Left ventricle myocardium superior (tissue), 1 donor: ENCODE measurements around the gene BLOC1S1. TPM values are rescaled to one million over a fixed set of nuclear protein-coding genes. Genes with fewer than 3 reads are reported as not detected.
A peak's percentile ranks its signal among the peaks of the same experiment; 100 is the strongest.

Experiments
- ATAC-seq: fragments of 200-7000 bp; cut with Tn5 transposase; one replicate; pipeline ENCODE4 v1.9.1; 2020; ENCODE audit warnings: mild to moderate bottlenecking, moderate library complexity
- DNase-seq: peaks from one replicate; pipeline ENCODE4 v3.0.0-alpha.2; 2020
- intact Hi-C: fragments of 100-400 bp; cut with micrococcal nuclease; formaldehyde crosslinking; loops from one replicate; pipeline ENCODE4 v1.11.0; 2022
- total RNA-seq: library from RNA; stranded (reverse); fragmentation: NEBNext Ultra II Directional; extraction: Animal tissue kit (Norgen Biotek cat#: 25700); gene quantifications from one replicate; pipeline ENCODE4 v1.2.1, GENCODE V29; 2021
- donor health status: DM: no; HTN: yes; CAD: no; lungs with severe emphysema.

BLOC1S1 gene
- total RNA-seq, 1 donor from 2014 or later, result 124 TPM

DNA sequence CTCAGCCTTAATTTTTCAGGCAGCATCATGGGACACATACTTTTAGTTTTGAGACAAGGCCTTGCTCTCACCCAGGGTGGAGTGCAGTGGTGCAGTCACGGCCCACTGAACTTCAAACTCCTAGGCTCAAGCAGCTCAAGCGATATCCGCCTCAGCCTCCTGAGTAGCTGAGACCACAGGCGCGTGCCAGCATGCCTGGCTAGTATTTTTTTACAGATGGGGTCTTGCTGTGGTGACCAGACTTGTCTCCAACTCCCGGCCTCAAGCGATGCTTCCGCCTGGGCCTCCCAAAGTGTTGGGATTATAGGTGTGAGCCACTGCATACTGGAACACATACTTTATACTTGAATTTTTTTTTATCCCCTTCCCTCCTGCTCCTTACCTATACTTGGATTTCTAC lies 7.1 kb downstream of the BLOC1S1 start:
- ATAC-seq (no peak), DNase-seq (no peak)
- intact Hi-C loops, result no loop called here

DNA sequence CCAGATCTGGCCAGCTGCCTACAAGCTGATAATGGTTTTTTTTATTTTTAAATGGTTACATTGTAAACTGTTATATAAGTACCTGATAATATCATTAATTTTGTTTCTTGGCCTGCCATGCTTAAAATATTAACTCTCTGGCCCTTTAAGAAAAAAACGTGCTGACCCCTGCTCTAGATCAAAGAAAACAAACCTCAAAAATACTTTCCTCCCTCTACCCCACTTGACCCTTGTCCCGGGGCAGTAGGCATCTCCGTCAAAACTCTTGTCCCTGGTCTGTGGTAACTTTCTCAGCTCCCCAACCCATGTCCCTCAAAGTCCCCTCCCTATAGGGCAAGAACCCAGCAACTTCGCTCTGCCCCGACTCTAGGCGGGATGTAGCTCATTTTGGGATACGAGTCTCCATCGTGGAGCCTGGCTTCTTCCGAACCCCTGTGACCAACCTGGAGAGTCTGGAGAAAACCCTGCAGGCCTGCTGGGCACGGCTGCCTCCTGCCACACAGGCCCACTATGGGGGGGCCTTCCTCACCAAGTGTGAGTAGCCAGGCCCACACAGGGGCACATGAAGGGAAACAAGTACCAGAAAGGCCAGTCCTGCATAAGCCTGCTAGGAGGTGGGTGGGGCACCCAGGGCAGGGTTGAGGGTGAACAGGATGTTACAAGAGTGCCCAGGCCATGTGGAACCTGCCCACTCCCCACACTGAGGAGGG lies 7.8 kb downstream of the BLOC1S1 start:
- ATAC-seq (no peak), DNase-seq (no peak)
- intact Hi-C loops, result no loop called here

DNA sequence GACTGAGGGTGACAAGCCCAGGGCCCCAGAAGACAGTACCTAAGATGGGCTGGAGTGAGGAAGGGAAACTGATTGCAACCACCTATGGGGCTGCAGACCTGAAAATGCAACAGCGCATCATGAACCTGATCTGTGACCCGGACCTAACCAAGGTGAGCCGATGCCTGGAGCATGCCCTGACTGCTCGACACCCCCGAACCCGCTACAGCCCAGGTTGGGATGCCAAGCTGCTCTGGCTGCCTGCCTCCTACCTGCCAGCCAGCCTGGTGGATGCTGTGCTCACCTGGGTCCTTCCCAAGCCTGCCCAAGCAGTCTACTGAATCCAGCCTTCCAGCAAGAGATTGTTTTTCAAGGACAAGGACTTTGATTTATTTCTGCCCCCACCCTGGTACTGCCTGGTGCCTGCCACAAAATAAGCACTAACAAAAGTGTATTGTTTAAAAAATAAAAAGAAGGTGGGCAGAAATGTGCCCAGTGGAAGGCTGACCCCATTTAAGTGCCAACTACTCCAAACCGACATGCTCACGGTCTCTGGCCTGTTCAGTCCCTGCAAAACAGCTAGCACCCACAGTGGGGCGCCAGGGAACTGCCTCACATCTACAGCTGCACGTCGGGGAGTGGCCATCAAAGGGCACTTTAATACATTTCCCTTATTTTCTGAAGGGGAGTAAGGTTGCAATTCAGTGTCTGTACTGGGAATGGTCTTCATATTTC lies 8.5 kb downstream of the BLOC1S1 start:
- DNase-seq (peak; percentile 80), ATAC-seq (no peak)
- intact Hi-C loops, result no loop called here

DNA sequence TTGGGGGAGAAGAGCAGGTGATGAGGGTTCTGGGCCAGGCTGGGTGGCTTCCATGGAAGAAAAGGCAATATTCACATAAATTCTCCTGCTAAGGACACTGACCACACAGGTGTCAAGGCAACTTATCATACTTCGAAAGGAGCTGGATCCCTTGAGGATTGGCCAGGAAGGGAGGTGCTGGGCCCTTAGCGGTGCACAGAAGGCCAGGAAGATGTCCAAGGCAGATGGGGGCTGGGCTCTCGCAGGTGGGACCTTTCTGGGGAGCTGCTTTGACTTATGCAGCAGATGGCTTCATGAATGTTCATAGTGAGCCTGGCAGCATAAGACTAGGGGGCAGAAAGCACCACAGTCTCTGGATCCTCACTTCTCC lies 9.1 kb downstream of the BLOC1S1 start:
- ATAC-seq (no peak), DNase-seq (no peak)
- intact Hi-C loops, result no loop called here

GRCh38 chr12:55725556-55725955 lies 9.7 kb downstream of the BLOC1S1 start:
- DNase-seq (no peak), ATAC-seq (no peak)
- intact Hi-C loops, result no loop called here

DNA sequence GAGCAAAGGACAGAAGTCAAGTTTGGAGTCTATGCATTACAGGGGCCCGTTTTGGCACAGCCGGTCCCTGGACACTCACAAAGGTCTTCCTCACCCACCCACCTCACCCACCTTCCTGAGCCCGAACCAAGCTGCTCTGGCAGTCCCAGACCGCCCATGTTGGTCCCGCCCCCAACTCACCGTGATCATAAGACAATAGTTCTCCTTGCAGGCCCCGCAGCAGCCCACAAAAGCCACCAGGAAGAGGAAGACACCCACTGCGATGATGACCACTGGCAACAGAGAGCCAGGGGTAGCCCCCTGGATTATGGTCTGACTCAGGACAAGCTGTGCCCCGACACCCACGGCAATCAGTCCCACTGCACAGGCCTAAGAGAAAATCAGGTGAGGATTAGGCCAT lies 11.1 kb downstream of the BLOC1S1 start:
- DNase-seq (no peak), ATAC-seq (no peak)
- intact Hi-C loops, result no loop called here

GRCh38 chr12:55727643-55728185 lies 11.9 kb downstream of the BLOC1S1 start:
- ATAC-seq (peak; percentile 0), DNase-seq (peak; percentile 77)
- intact Hi-C loops, result no loop called here

DNA sequence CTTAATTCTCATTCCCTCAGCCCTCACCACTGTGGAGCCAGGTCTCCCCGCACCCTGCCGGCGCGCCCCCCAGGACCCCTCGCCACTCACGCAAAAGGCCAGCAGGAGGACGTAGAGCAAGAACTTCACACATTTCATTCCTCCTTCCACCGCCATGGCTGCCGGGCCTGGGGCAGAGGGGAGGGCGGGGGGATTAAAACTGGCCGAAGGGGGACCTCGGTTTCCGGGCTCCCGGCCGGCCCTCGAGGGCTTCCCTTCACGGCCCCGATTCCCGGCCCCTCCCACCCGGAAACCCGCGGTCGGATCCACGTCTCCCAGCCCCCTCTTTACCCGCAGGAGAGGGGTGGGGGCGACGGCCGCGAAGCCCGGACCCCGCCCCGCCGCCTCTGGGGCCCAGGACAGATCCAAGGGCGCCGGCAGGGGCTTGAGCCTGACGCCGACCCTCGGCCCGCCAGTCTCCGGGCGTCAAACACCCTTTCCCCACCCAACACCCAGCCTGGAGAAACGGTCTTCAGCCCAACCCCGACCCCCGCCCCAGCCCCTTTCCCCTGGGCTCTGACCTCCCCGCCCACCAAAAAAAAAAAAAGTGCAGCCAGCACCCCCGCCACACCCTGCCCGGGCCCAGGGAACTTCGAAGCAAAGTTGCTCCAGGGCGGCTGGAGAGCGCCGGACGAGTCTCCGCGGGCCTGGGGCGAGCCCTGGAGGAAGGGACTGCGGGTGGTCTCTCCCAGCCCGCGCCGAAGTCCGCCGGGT lies 12.5 kb downstream of the BLOC1S1 start:
- intact Hi-C loops, result no loop called here
- ATAC-seq (peak; percentile 56), DNase-seq (peak; percentile 87)

- intact Hi-C loops, result no loop called here
- peak; percentile 88 for ATAC-seq
- peak; percentile 96 for DNase-seq
These were observed 13.3 kb downstream of the BLOC1S1 start, which contains the start of gene CD63 for GRCh38 chr12:55728939-55729818. TSS of gene CD63 (minus strand) at chr12:55729009. CDS start at chr12:55728341, 668 bp downstream.

DNA sequence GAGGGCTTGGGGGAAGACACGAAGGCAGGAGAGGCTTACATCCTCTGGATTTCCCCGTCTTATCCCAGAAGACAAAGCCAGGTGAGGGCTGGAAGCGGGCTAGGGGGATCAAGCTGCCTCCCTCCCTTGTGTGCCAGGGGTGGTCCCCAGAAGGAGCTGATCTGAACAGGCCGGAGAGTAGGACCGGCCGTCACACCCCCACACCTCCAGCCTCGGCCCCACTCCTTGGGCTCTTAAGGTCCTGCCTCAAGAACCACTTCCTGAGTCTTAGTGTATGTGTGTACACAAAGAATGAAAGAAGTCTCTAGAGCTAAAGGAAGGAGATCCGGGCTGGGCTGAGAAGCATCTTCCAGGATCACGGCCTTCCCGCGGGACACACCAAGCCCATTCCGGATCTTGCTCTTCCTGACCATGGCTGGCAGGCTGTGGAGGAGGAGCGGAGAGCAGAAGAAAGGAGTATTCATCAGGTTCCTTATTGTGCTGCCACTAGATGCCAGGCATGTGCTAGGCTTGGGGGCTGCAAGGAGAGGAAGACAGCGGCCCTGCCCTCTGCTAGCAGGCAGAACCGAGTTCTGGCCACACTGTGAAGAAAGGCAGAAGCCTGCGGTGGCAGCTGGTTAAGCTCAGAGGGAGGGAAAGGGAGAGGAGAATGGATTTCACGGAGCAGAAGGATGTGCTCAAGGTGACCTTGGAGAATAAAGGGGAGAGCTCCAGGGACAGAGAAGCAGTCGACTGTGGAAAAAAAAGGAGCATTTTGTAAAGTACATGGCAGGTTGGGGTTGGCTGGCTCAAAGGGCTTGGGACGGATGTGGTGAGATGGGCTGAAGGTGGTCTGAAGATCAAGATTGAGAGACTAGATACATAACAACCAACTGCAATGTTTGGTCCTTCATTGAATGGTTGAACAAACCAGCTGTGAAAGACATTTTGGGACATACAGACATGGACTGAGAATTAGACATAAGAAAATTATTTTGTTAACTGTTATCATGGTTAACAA lies 14.3 kb downstream of the BLOC1S1 start:
- DNase-seq, result peak; percentile 53
- intact Hi-C loops, result no loop called here
- peak; percentile 0 for ATAC-seq

- DNase-seq, result no peak
- intact Hi-C loops, result no loop called here
- ATAC-seq, result no peak
These were observed 16.4 kb downstream of the BLOC1S1 start for GRCh38 chr12:55732288-55732687.

DNA sequence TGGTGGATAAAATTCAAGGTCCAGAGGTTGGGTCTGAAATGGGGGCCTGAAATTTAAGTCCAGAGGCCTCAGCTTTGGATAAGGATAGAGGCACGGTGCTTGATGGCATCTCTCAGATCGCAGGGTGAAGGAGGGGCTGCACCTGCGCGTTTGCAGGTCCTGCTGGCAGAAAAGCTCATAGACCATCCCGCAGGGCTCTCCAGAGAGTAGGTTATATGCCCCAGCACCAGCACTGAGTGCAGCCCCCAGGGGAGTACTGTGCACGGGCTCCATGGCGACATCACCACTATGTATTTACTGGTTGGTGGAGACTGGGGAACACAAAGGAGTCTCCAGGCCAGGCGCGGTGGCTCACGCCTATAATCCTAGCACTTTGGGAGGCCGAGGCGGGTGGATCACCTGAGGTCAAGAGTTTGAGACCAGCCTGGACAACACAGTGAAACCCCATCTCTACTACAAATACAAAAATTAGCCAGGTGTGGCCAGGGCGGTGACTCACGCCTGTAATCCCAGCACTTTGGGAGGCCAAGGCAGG lies 17.2 kb downstream of the BLOC1S1 start:
- no peak for DNase-seq
- ATAC-seq, result no peak
- intact Hi-C loops, result no loop called here

- ATAC-seq (no peak), DNase-seq (no peak)
- intact Hi-C loops, result no loop called here
These were observed 18.0 kb downstream of the BLOC1S1 start for GRCh38 chr12:55733858-55734257.

DNA sequence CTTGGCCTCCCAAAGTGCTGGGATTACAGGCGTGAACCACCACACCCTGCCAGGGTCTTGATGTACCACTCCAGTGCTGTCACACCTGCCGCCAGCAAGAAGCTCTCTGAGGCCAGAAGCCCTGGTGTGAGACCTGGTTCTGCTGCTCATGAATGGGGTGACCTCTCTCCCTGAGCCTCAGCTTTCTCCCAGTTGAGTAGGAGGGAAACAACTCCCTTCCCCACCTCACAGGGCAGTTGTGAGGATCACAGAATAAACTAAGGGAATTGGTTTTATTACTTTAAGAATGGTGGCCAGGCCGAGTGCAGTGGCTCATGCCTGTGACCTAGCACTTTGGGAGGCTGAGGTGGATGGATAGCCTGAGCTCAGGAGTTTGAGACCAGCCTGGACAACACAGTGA lies 18.7 kb downstream of the BLOC1S1 start:
- intact Hi-C loops, result no loop called here
- ATAC-seq (no peak), DNase-seq (no peak)

- DNase-seq (no peak), ATAC-seq (no peak)
- intact Hi-C loops, result no loop called here
These were observed 20.2 kb downstream of the BLOC1S1 start for GRCh38 chr12:55736076-55736475.

- intact Hi-C loops, result no loop called here
- ATAC-seq, result peak; percentile 70
These were observed 21.1 kb downstream of the BLOC1S1 start for GRCh38 chr12:55736780-55737580.

More at GRCh38 chr12:55736780-55737580, 21.1 kb downstream of the BLOC1S1 start:
- peak; percentile 73 for DNase-seq
